Immature natural killer cell (primary cell): ENCODE data around the gene TWF2. TPM values are rescaled to one million over a fixed set of nuclear protein-coding genes. Genes with fewer than 3 reads are reported as not detected.

ENCODE experiments used
- DNase-seq, 3 donors: peaks; one replicate each; pipeline ENCODE4 v3.0.0; 2022; ENCODE audit warnings: mixed read lengths in 1 of 3
- H3K27ac Mint-ChIP-seq, 6 donors: one replicate each; pipeline ENCODE4 v1.8.0; 2020; ENCODE audit warnings: mixed read lengths in 6 of 6, mild to moderate bottlenecking in 5 of 6, inconsistent platforms in 4 of 6, moderate library complexity in 3 of 6
- H3K27me3 Mint-ChIP-seq, 3 donors: one replicate each; pipeline ENCODE4 v1.8.0; 2020 to 2021; ENCODE audit warnings: low read depth in 3 of 3, mild to moderate bottlenecking in 3 of 3, mixed read lengths in 3 of 3, moderate library complexity in 3 of 3, inconsistent platforms in 1 of 3
- H3K36me3 Mint-ChIP-seq, 3 donors: one replicate each; pipeline ENCODE4 v1.8.0; 2020; ENCODE audit warnings: mixed read lengths in 3 of 3, inconsistent platforms in 2 of 3, mild to moderate bottlenecking in 2 of 3
- H3K4me1 Mint-ChIP-seq, 2 donors: one replicate each; pipeline ENCODE4 v1.8.0; 2020; ENCODE audit warnings: inconsistent platforms in 2 of 2, mild to moderate bottlenecking in 2 of 2, mixed read lengths in 2 of 2, moderate library complexity in 1 of 2
- H3K4me3 Mint-ChIP-seq, 5 donors: one replicate each; pipeline ENCODE4 v1.8.0; 2020; ENCODE audit warnings: mild to moderate bottlenecking in 5 of 5, mixed read lengths in 5 of 5, inconsistent platforms in 3 of 5, moderate library complexity in 3 of 5
- H3K9me3 Mint-ChIP-seq, 6 donors: one replicate each; pipeline ENCODE4 v1.8.0; 2020; ENCODE audit warnings: mild to moderate bottlenecking in 6 of 6, mixed read lengths in 6 of 6, inconsistent platforms in 4 of 6, moderate library complexity in 3 of 6
- polyA plus RNA-seq, 3 donors: library from polyadenylated mRNA; unstranded; fragments of 300-500 nt; fragmentation: Illumina TruSeq; gene quantifications; one replicate each; pipeline ENCODE4 v1.2.3, GENCODE V29; 2021

The TWF2 gene
- polyA plus RNA-seq, 3 donors from 2014 or later, result 96.4 to 159 (median 143) TPM

DNA sequence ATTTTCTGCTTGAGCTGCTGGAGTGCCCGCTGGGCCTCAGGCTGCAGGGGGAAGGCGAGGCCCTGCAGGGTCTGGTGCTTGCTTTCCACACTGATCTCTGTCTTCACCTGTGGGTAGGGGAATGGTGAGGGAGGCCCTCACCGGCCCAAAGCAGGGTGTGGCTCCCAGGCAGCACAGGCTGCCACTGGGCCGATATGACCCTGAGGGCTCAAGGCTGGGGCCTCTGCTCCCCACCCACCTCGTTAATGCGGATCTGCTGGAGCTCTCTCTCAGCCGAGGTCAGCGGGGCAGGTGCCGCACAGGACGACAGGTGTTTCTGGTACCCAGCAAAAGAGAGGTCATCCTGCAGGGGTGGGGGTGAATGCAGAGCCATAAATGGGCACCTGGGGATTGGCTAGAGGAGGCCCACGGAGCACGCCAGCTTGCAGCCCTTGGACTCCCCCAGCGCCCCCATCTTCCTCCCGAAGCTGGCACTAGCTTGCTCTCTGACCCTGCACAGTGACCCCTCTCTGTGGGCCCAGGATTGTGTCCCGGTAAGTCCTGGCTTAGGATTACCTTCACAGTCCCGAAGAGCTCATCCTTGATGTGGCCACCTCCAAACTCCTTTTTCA lies 8.0 kb downstream of the TWF2 start:
- Mint-ChIP-seq H3K4me3 (no peak overlapping the region), H3K27ac (no peak overlapping the region), H3K9me3 (no peaks in the 10 kb centered on the region), H3K36me3 (peaks cover 0 to 8% (median 0%) of the 10 kb centered on the region in 3 donors), H3K4me1 (peaks cover 26 to 33% of the 10 kb centered on the region in 2 donors), H3K27me3 (no peaks in the 10 kb centered on the region)
- no peak for DNase-seq

DNA sequence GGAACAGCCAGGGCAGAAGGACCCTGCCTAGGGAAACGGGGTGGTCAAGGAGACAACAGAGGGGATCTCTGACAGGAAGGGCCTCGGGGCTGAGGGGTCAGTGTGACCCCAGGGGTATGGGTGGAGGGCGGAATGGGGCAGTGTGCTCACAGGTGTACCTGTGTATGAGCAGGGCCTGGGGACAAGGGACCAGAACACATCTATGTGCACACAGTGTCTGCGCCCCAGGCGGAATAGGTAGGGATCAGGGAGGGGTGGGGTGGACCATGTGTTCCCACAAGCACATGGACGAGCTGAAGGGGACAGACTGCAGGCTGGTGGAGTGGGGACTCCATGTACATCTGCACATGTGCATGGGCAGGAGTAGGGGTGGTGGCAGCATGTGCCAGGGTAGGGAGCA lies 8.5 kb downstream of the TWF2 start:
- no peak for DNase-seq
- Mint-ChIP-seq H3K4me3 (no peak overlapping the region), H3K4me1 (peaks cover 21 to 28% of the 10 kb centered on the region in 2 donors), H3K27ac (peak overlapping the region in 3 of 6 donors; percentile 13 to 44 (median 32)), H3K27me3 (no peaks in the 10 kb centered on the region), H3K36me3 (peaks cover 0 to 8% (median 0%) of the 10 kb centered on the region in 3 donors), H3K9me3 (no peaks in the 10 kb centered on the region)

GRCh38 chr3:52229656-52230055 lies 9.3 kb downstream of the TWF2 start:
- H3K9me3 Mint-ChIP-seq, result no peaks in the 10 kb centered on the region
- peaks cover 17 to 21% of the 10 kb centered on the region in 2 donors for H3K4me1 Mint-ChIP-seq
- no peaks in the 10 kb centered on the region for H3K27me3 Mint-ChIP-seq
- DNase-seq, result no peak
- H3K27ac Mint-ChIP-seq, result no peak overlapping the region
- H3K4me3 Mint-ChIP-seq, result no peak overlapping the region
- H3K36me3 Mint-ChIP-seq, result peaks cover 0 to 8% (median 0%) of the 10 kb centered on the region in 3 donors

GRCh38 chr3:52228751-52229291 lies 10.1 kb downstream of the TWF2 start:
- Mint-ChIP-seq H3K9me3 (no peaks in the 10 kb centered on the region), H3K36me3 (peaks cover 0 to 8% (median 0%) of the 10 kb centered on the region in 3 donors), H3K4me1 (peaks cover 9 to 12% of the 10 kb centered on the region in 2 donors), H3K4me3 (no peak overlapping the region), H3K27ac (no peak overlapping the region), H3K27me3 (no peaks in the 10 kb centered on the region)
- no peak for DNase-seq

- no peak for DNase-seq
- H3K36me3 Mint-ChIP-seq, result peaks cover 0 to 8% (median 0%) of the 10 kb centered on the region in 3 donors
- H3K27me3 Mint-ChIP-seq, result peaks cover 0 to 1% (median 0%) of the 10 kb centered on the region in 3 donors
- H3K27ac Mint-ChIP-seq, result no peak overlapping the region
- no peak overlapping the region for H3K4me3 Mint-ChIP-seq
- no peaks in the 10 kb centered on the region for H3K9me3 Mint-ChIP-seq
- peaks cover 7 to 8% of the 10 kb centered on the region in 2 donors for H3K4me1 Mint-ChIP-seq
These were observed 10.7 kb downstream of the TWF2 start for GRCh38 chr3:52228266-52228665.

DNA sequence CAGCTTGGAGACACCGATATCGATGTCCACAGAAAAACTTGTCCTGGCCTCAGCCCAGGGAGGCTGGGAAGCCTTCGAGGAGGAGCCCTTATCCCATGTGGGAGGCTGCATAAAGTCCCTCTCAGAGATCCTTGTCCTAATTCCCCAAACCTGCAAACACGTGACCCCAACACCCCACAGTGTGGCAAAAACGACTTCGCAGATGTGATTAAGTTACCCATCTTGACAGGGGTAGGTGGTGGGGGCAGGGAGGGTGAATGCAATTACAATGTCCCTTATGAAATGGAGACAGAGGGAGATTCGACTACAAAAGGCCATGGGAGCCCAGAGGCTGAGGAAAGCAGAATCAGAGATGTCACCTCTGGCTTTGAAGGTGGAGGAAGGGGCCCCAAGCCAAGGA lies 11.2 kb downstream of the TWF2 start:
- peak overlapping the region in 2 of 6 donors; percentile 24 to 55 for H3K27ac Mint-ChIP-seq

GRCh38 chr3:52227117-52227516 lies 11.8 kb downstream of the TWF2 start:
- Mint-ChIP-seq H3K27me3 (peaks cover 0 to 1% (median 0%) of the 10 kb centered on the region in 3 donors), H3K36me3 (peaks cover 0 to 8% (median 0%) of the 10 kb centered on the region in 3 donors), H3K4me1 (peaks cover 6% of the 10 kb centered on the region in 2 donors), H3K9me3 (no peaks in the 10 kb centered on the region), H3K27ac (peak overlapping the region in 5 of 6 donors; percentile 23 to 51 (median 34)), H3K4me3 (no peak overlapping the region)
- DNase-seq, result no peak

More for the DNA sequence above, 11.2 kb downstream of the TWF2 start:
- Mint-ChIP-seq H3K36me3 (peaks cover 0 to 8% (median 0%) of the 10 kb centered on the region in 3 donors), H3K4me3 (no peak overlapping the region), H3K27me3 (peaks cover 0 to 1% (median 0%) of the 10 kb centered on the region in 3 donors), H3K4me1 (peaks cover 6 to 8% of the 10 kb centered on the region in 2 donors), H3K9me3 (no peaks in the 10 kb centered on the region)
- DNase-seq, result no peak

GRCh38 chr3:52226229-52226817 lies 12.6 kb downstream of the TWF2 start:
- peaks cover 0 to 2% of the 10 kb centered on the region in 2 donors for H3K4me1 Mint-ChIP-seq
- DNase-seq, result no peak
- peaks cover 0 to 1% (median 0%) of the 10 kb centered on the region in 3 donors for H3K27me3 Mint-ChIP-seq
- H3K4me3 Mint-ChIP-seq, result no peak overlapping the region
- no peaks in the 10 kb centered on the region for H3K9me3 Mint-ChIP-seq
- H3K36me3 Mint-ChIP-seq, result peaks cover 0 to 3% (median 0%) of the 10 kb centered on the region in 3 donors
- H3K27ac Mint-ChIP-seq, result peak overlapping the region in 4 of 6 donors; percentile 23 to 65 (median 48)

DNA sequence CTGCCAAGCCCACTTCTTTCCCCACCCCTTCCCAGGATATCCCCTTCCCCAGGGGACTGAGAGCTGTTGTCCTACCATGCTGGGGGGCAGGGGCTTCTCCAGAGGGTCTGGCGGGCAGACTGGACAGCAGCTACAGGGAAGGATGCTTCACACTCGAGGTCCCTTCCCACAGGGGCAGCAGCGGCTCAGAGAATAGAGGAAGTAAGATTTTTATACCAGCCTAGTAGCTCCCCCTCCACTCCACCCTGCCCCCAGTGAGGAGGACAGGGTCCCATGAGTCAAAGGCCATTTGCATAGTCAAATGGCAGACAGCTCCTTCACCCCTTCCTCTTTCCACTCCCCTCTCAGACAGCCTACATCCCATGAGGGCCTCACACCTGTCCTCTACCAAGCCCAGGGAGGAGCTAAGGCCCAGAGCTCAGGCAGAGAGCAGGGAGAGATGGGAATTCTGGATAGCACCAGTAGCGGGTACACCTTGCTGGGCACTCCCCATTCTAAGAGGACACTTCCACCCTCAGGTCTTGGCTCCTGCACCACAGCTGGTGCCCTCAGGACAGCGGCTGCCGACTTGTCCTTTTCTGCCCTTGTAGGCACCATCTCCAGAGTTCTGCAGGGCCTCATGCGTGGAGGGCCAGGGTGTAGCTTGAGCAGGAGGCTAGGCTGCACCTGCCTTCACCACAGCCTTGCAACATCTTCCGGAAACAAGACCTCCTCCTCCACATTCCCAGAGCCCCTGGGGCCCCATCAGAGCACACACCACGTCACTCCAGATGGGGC lies 13.3 kb downstream of the TWF2 start, which contains the start of gene TLR9:
TSS of gene TLR9 (minus strand) at position 194 of the 777 bp plus-strand sequence. CDS start at position 78, 116 bp downstream.
- DNase-seq, result no peak
- H3K4me3 Mint-ChIP-seq, result no peak within 1 kb of the TSS
- H3K27ac Mint-ChIP-seq, result peak within 1 kb of the TSS in 5 of 6 donors; percentile 21 to 65 (median 45)
- H3K9me3 Mint-ChIP-seq, result no peaks in the 10 kb centered on the region
- H3K4me1 Mint-ChIP-seq, result peaks cover 1 to 3% of the 10 kb centered on the region in 2 donors
- H3K27me3 Mint-ChIP-seq, result peaks cover 0 to 1% (median 0%) of the 10 kb centered on the region in 3 donors
- peaks cover 0 to 3% (median 0%) of the 10 kb centered on the region in 3 donors for H3K36me3 Mint-ChIP-seq

- Mint-ChIP-seq H3K27me3 (peaks cover 0 to 2% (median 1%) of the 10 kb centered on the region in 3 donors), H3K4me1 (peaks cover 15 to 20% of the 10 kb centered on the region in 2 donors), H3K9me3 (no peaks in the 10 kb centered on the region), H3K4me3 (no peak overlapping the region), H3K36me3 (peaks cover 0 to 3% (median 0%) of the 10 kb centered on the region in 3 donors), H3K27ac (peak overlapping the region in 1 of 6 donors; percentile 11)
- DNase-seq, result no peak
These were observed 15.2 kb downstream of the TWF2 start for GRCh38 chr3:52223449-52224408.

DNA sequence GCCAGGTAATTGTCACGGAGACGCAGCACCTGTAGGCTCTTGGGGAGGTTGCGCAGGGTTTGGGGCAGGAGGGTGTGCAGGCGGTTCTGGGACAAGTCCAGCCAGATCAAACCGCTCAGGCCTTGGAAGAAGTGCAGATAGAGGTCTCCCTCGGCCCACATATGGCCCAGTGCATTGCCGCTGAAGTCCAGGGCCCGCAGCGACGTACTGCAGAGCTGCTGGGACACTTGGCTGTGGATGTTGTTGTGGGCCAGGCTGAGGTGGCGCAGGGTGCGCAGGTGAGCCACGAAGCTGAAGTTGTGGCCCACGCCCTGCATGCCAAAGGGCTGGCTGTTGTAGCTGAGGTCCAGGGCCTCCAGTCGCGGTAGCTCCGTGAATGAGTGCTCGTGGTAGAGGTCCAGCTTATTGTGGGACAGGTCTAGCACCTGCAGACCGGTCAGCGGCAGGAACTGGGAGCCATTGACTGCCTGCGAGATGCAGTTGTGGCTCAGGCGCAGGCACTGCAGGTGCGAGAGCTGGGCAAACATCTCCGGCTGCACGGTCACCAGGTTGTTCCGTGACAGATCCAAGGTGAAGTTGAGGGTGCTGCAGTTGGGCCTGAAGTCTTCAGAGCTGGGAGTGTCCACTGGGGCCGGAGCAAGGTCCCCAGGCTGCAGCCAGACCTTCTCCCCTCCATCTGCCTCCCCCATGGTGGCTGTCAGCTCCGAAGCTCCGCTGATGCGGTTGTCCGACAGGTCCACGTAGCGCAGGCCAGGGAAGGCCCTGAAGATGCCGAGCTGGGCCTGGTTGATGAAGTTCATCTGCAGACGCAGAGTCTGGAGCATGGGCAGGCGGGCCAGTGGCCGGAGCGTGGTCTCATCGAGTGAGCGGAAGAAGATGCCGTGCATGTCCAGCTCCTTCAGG lies 16.4 kb downstream of the TWF2 start:
- Mint-ChIP-seq H3K27me3 (peaks cover 0 to 2% (median 1%) of the 10 kb centered on the region in 3 donors), H3K4me3 (no peak overlapping the region), H3K4me1 (peaks cover 26 to 31% of the 10 kb centered on the region in 2 donors), H3K9me3 (no peaks in the 10 kb centered on the region), H3K36me3 (no peaks in the 10 kb centered on the region), H3K27ac (no peak overlapping the region)
- DNase-seq, result no peak
